Esophagus squamous epithelium (tissue), 4 donors: ENCODE results near the gene RAB35.

Experiments used
- POLR2A ChIP-seq, 4 donors: fragments of 450-650 bp; IDR thresholded peaks; one replicate each; pipeline ENCODE4 v1.6.1; 2017; ENCODE audit warnings: antibody characterized with exemption in 4 of 4, mild to moderate bottlenecking in 4 of 4, moderate library complexity in 3 of 4
- TF ChIP-seq, protein P1 (sequence below), 6 experiments: fragments of 450-650 bp in 4 of 6; fragments of 200-600 bp in 2 of 6; sonication (generic) in 2 of 6; IDR thresholded peaks; one replicate each; pipeline ENCODE4 v1.5.1; 2016 to 2019; ENCODE audit warnings: antibody characterized with exemption in 6 of 6, mild to moderate bottlenecking in 4 of 6, moderate library complexity in 4 of 6

GRCh38 chr12:120102189-120103043 lies 14.1 kb downstream of the RAB35 start:
- TF ChIP-seq, protein P1, sequence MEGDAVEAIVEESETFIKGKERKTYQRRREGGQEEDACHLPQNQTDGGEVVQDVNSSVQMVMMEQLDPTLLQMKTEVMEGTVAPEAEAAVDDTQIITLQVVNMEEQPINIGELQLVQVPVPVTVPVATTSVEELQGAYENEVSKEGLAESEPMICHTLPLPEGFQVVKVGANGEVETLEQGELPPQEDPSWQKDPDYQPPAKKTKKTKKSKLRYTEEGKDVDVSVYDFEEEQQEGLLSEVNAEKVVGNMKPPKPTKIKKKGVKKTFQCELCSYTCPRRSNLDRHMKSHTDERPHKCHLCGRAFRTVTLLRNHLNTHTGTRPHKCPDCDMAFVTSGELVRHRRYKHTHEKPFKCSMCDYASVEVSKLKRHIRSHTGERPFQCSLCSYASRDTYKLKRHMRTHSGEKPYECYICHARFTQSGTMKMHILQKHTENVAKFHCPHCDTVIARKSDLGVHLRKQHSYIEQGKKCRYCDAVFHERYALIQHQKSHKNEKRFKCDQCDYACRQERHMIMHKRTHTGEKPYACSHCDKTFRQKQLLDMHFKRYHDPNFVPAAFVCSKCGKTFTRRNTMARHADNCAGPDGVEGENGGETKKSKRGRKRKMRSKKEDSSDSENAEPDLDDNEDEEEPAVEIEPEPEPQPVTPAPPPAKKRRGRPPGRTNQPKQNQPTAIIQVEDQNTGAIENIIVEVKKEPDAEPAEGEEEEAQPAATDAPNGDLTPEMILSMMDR (IDR thresholded peaks at IDR 0.05) = no peak
- TF ChIP-seq POLR2A (IDR thresholded peaks at IDR 0.05) = no peak
